HPDE6-E6E7 (cell line): ENCODE data around the gene ZNF579.

ENCODE experiments used
- DNase-seq: peaks from one replicate; pipeline ENCODE4 v3.0.0; 2011; ENCODE audit warnings: missing footprints; ENCODE audit errors: extremely low spot score

The ZNF579 gene

DNA sequence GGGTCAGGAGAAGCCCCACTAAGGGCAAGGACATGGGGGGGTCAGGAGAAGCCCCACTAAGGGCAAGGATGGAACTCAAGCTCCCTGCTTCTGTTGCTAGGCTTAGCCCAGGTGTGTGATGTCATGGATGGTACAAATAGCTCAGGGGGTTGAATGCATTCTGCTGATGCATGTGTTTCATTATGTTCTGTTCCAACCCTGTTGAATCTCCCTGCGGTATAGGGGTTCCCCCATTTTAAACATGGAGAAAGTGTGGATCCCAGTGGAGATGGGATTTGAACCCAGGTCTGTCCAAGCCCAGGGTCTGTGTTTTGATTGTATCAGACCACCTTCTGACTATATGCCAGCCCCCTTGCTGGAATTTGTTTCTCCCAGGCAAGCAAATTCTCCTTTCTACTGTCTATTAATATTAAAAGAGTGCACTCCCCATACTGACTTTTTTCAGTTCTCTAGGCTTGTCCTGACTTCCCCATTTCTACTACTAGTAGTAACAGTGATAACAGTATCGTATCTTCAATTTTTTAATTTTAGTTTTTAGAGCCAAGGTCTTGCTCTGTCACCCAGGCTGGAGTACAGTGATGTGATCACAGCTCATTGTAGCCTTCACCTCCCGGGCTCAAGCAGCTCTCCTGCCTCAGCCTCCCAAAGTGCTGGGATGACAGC is 31.5 kb upstream of the ZNF579 start:
- no peak for DNase-seq

DNA sequence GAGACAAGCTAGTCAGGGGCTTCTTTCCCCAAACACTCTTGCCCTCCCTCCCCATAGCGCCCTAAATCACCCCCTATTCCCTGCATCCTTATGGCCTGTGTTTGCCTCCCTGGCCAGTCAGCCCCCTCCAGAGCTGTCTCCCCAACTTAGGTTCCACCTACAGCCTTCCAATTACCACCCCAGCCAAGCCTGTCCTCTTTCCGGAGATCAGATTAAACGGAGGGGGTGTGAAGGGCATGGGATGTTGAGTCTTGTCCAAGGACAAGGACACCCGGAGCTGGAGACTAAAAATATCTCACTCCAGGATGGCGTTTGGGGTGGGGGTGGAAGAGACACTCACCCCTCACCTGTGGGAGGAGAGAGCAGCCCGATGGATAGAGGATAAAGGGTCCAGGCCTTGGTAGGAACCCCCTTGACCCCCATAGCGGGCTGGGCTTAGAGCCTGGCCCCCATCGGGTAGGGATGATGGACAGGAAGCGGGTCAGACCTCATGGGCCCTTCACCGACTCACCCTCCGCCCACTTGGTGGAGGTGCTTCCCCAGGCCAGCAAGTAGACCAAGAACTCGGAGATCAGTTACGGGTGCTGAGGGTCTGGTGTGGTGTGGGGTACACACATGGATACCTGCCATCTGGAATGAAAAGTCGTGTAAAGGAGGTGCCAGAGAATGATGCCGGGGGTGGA is 30.8 kb upstream of the ZNF579 start:
- no peak for DNase-seq

DNA sequence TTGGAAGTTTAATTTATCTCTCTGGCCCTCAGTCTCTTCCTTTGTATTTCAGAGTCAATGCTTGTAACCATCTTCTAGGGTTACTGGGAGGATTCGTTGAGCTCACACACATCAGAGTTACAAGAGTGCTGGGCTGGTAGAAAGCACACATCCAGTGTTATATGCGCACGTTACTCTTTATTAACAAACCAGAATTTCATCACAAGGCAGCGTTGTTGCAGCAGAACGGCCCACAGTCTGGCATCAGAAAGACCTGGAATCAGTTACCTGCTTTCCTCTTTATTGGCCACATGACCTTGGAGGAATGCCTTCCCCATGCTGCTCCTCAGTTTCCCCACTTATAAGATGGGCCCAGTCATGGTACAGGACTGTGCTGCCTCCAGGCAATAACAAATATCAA is 28.7 kb upstream of the ZNF579 start:
- no peak for DNase-seq

DNA sequence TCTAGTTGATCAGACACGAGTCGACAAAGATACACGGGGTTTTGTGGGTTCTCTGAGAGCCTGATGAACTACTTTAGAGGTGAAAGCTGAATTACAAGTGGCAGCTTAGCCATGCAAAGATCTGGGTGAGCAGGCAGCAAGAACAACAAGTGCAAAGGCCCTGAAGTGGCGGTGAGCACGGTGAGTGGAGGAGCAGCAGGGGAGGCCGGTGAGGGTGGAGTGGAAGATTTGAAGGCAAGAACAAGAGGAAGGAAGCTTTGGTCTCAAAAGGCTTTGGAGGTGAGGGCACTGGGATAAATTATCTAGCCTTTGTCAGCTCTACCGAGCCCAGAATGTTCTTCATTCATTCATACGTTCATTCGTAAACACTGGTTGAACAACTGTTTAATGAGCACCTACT is 26.2 kb upstream of the ZNF579 start:
- DNase-seq: no peak

GRCh38 chr19:55606471-55606787 is 25.8 kb upstream of the ZNF579 start:
- DNase-seq: no peak

GRCh38 chr19:55605637-55606470 is 25.2 kb upstream of the ZNF579 start, which contains the start of gene ZNF865:
Gene ZNF865, plus strand, starts transcription at chr19:55605647. Its CDS starts 7,972 bp downstream, at chr19:55613619.
- DNase-seq: peak; percentile 72

- peak; percentile 95 for DNase-seq
Observed at GRCh38 chr19:55605207-55605636, 24.6 kb upstream of the ZNF579 start.

- DNase-seq: no peak
Observed at GRCh38 chr19:55603581-55604292, 23.1 kb upstream of the ZNF579 start.

- DNase-seq: no peak
Observed at GRCh38 chr19:55603115-55603514, 22.5 kb upstream of the ZNF579 start.

- no peak for DNase-seq
Observed at GRCh38 chr19:55602104-55603001, 21.7 kb upstream of the ZNF579 start.

GRCh38 chr19:55601084-55601483 is 20.4 kb upstream of the ZNF579 start:
- DNase-seq: peak; percentile 59

DNA sequence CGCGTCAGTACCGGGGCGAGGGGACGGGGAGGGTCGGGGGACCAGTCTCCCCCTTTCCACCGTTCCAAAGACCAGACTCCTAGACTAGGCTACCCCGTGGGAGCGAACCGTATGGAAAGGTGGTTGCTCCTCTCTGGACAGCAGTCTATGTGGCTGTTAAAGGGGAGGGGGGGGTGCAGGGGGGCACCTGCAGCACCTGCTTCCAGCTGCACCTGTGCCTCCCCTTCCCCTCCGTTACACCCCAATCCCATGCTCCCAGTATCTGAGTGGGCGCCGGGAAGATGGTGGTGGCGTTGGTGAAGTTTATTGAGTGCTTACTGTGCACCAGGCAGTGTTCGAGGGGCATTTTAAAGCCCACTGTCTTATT is 20.0 kb upstream of the ZNF579 start:
- no peak for DNase-seq

DNA sequence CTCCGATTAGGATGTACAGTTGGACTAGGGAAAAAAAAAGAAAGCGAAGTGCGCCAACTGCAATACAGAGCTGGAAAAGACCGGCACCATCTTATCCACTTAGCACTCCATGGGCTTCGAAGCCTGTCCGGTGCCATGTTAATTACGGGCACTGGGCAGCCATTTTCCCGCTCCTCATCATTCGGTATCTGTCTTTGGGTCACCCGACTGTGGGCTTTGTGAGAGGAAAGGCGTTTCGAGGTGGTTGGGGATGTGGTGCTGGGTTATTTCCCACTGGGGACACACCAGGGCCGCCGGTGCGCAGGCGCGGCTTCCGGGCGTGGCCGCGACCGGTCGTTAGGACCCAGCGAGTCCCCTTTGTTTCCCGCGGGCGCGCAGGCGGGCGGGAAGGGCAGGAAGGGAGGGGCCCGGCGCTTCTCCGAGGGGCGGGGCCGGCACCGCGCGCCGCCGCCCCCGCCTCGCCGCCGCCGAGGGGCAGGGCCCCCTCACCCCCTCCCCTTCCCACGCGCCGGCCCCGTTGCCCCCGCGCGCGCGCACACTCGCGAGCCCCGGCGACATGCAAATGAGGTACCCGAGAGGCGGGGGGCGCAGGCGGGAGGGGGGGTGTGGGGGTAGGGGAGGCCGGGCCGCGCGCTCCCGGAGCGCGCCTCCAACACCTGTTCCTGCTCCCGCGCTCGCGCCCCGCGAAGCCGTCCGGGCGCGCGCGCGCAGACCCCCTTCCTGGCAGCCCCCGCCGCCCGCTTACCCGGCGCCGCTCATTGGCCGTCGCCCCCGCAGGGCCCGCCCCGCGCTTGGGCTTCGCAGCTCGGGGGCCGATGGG is 19.4 kb upstream of the ZNF579 start, which contains the start of gene ZNF524:
TSS of gene ZNF524 (plus strand) at position 447 of the 820 bp plus-strand sequence. CDS start 1,825 bp downstream, outside the sequence.
- DNase-seq: peak; percentile 66

DNA sequence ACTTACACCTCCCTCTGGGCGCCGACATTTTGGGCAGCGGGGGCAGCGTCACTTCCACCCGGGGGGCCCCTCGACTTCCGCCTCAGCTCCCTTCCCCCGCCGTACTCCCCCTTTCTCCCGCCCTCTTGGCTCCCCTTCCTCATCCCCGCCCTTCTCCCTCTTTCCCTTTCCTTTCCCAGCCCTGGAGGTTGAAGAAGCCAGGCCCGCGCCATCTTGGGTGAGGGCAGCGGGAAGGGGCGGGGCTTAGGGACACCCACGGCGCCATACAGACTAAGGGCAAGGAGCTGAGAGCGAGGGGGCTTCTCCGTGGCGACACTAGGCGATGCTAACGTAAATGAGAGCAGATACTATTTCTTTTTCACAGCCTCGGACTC is 18.8 kb upstream of the ZNF579 start, which contains the start of gene FIZ1:
TSS of gene FIZ1 (minus strand) at position 50 of the 374 bp plus-strand sequence. CDS start 1,652 bp downstream, outside the sequence.
- DNase-seq: peak; percentile 73

GRCh38 chr19:55598719-55599467 is 18.2 kb upstream of the ZNF579 start:
- DNase-seq: peak; percentile 73

DNA sequence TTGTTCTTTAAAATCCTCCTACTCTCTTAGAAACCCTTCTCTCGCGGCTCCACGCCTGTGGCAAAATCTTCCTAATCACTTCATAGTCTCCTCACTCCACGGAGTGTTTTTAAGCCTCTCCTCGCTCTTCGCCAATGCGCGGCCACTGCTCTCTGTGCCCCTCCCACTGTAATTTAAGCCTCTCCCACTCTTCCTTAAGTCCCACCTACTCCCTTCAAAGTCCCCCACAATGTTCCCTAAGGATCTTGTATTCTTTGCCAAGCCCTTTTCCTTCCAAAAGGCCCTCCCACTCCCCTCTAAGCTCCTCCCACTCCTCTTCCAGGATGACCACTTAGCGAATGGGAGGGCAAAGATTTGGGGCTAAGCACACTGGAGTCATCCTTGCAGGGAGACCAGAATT is 17.4 kb upstream of the ZNF579 start:
- DNase-seq: no peak

DNA sequence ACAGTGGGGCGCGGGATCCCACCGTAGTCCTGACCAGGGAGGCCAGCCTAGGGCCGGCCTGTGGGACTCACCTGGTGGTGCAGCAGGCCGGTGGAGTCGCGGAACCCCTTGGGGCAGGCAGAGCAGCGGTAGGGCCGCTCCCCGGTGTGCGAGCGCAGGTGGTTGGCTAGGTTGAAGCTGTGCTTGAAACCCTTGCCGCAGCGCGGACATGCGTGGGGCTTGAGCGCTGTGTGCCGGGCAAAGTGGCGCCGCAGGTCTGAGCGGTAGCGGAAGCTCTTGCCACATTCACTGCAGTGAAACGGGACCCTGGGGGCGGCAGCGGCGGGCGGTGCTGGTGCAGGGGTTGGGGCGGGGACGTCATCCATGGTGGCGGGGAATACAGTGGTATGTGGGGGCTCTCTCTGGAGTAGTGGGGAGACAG is 16.9 kb upstream of the ZNF579 start:
- no peak for DNase-seq

DNA sequence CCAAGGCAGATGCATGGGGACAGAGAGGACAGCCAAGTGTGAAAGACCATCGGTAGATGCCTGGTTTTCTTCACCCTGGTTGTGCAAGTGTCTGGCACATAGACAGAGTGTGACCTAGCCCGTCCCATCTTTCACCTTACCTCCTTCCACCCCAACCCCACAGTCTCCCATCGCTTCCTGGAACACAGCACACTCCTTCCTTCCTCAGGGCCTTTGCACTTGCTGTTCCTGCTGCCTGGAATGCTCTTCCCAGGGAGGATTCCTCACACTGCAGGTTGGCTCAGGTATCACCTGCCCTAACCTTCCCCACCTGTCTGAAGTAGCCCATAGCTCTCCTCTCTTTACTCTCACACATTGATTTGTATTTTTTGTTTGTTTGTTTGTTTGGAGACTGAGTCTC is 15.7 kb upstream of the ZNF579 start:
- DNase-seq: no peak

- DNase-seq: no peak
Observed at GRCh38 chr19:55594996-55595545, 14.4 kb upstream of the ZNF579 start.
